HG02571 (cell line): ENCODE results near the gene SFMBT1.
A peak's percentile ranks its signal among the peaks of the same experiment; 100 is the strongest.

Experiments used
- ATAC-seq: cut with Tn5 transposase; IDR thresholded peaks from one replicate; pipeline ENCODE4 v1.9.1; 2021; ENCODE audit warnings: mild to moderate bottlenecking, moderate library complexity; ENCODE audit not compliant: unreplicated experiment

SFMBT1 gene

DNA sequence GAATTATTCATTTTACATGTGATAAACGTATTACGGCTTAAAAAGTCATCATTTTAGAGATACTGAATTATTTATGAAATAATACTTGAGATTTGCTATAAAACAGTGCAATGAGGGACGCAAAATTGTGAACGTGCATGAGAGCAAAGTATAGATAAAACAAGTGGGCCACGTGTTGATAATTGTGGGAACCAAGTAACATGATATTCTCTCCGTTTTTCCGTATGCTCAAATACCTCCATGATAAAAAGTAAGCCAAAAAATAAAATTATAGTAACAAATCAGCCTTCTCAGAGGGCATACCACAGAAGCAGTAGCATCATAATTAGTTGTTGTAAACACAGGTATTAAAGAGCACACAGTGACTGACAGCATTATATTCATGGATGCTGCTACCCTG lies 42.6 kb downstream of the SFMBT1 start:
- ATAC-seq, result no peak

DNA sequence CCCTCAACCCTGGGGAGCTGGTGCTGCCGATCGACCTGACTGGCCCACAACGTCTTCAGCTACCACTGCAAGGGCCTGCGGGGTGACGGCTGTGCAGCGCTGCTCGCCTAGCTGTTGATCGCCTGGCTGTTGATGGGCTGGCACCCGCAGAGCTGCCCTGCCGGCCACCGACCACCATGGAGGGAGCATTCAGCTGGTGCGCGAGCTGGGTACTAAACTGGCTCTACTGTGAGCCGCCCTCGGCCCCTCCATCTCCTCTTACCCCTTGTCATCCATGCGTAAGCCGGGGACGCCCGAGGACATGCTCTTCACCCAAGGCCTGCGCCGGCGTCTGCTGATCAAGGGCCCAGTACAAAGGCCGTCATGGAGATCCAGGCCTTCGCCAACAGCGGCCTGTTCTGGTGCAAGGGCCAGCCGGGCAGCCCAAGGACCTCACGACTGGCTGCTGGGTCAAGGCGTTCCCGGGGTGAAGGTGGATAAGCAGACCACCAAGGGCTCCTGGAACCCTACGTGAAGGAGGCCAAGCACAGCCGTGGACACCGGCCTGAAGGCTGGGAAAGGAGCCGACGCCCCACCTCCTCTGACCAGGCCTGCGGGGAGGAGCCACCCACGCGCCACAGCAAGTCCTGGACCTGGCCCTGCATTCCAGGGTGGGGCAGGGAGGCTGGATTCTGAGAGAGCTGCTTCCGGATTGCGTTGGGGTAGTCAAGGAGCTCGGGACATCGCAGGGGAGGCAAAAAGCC lies 46.9 kb downstream of the SFMBT1 start:
- ATAC-seq, result no peak

- ATAC-seq, result no peak
These were observed 55.2 kb downstream of the SFMBT1 start for GRCh38 chr3:52990637-52991036.

GRCh38 chr3:52986938-52987337 lies 58.9 kb downstream of the SFMBT1 start:
- no peak for ATAC-seq

DNA sequence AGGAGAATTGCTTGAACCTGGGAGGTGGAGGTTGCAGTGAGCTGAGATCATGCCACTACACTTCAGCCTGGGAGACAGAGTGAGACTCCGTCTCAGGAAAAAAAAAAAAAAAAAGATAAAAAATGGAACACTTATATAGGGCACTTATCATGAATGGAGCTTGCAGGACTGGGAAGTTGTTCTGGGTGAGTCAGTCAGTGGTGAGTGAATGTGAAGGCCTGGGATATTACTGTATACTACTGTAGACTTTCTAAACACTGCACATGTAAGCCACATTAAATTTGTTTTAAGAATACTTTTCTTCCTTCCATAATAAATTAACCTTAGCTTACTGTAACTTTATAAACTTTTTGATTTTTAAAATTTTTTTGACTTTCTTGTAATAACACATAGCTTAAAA lies 59.8 kb downstream of the SFMBT1 start:
- ATAC-seq, result no peak

GRCh38 chr3:52983828-52984227 lies 62.0 kb downstream of the SFMBT1 start:
- ATAC-seq, result peak; percentile 6

DNA sequence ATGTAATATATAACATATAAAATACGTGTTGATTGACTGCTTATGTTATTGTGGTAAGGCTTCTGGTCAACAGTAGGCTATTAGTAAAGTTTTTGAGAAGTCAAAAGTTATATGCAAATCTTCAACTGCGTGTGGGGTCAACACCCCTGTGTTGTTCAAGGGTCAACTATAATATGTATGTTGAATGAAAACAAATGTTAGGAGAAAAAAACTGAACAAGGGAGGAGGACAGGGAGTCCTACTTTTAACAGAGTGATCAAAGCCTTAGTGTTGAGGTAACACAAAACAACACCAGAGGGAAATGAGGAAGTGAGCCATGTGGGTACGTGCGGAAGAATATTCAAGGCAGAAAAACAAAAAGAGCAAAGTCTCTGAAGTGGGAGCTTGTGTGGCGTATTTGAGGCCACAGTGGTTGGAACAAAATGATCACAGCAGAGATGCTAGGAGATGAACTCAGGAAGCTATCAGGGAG lies 62.5 kb downstream of the SFMBT1 start:
- ATAC-seq, result peak; percentile 79

DNA sequence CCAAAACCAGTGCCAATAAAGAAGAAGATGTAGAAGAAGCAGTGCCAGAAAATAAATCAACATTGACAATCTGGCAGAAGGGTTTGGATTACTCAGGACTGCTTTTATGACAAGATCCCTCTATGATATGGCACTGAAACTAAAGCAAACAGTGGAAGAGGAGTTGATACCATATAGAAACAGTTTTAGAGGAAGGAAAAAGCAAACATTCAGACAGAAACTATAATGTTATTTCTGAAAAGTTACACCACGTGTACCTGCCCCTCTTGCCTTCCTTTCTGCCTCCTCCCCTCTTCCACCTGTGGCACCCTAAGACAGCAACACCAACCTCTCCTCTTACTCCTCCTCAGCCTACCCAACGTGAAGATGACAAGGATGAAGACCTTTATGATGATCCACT lies 63.0 kb downstream of the SFMBT1 start:
- no peak for ATAC-seq

- ATAC-seq, result no peak
These were observed 66.5 kb downstream of the SFMBT1 start for GRCh38 chr3:52979190-52979983.

- ATAC-seq, result no peak
These were observed 67.6 kb downstream of the SFMBT1 start for GRCh38 chr3:52978109-52978754.

DNA sequence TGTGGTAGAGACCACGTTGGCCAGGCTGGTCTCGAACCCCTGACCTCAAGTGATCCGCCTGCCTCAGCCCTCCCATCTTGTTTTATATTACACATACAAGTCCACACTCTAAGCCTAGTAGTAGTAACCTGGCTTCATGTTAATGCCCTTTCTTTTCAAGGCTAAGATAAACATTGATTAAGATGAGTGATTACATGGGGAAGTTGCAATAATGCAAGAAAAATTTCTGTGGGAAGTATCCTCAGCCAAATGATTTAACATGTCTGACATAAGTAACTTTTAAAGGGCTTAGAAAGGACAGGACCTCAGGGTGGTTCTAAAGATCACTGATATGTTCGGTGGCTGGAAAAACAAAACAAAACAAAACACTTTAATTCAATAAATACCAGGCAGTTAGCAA lies 72.1 kb downstream of the SFMBT1 start:
- ATAC-seq, result no peak

GRCh38 chr3:52971895-52972294 lies 74.0 kb downstream of the SFMBT1 start:
- ATAC-seq, result no peak

DNA sequence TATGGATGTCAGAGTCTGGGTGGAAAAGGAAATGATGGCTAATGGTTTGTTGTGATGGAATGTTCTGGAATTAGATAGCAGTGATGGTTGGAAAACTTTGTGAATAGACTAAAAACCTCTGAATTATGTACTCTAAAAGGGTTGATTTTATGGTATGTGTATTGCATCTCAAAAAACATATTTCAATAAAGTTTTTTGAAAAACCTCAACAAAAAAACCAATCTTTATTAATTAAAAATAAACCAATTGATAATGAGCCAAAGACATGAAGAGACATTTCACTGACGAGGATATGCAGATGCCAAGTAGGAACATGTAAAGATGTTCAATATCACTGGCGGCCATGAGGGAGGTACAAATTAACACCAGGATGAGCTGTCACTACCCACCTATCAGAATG lies 78.5 kb downstream of the SFMBT1 start:
- ATAC-seq, result no peak

GRCh38 chr3:52962160-52962559 lies 83.7 kb downstream of the SFMBT1 start:
- no peak for ATAC-seq

DNA sequence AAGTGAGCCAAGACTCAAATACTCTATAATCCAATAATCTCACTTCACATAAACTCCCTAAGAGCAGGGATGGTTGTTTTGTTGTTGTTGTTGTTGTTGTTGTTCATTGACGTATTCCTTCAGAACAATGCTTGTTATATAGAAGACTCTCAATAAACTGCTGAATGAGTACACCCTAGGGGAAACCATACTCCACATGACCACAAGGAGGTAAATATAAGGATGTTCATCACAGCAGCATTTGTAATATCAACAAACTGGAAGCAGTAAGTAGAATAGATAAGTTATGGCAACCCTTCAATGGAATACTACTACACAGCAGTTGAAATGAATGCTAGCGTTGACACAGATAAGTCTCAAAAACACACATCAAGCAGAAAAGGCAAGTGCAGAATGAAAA lies 86.1 kb downstream of the SFMBT1 start:
- ATAC-seq, result no peak

DNA sequence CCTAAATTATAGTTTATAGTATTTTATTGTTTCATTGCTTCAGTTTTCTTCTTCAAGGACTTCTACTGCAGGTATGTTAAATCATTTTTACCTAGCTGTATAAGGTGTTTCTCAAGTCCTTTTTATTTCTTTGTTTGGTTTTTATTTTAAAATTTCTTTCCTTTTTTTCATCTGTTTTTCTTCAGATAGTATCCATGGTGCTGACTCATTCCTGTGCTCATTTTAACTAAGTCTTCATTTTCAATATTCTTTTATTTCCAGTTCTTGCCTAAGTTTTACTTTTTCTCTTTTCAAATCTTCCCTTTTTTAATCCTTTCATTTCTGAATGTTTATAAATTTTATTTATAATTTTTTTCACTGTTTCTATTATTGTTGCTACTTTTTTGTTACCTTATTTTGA lies 106.3 kb downstream of the SFMBT1 start:
- ATAC-seq, result no peak

DNA sequence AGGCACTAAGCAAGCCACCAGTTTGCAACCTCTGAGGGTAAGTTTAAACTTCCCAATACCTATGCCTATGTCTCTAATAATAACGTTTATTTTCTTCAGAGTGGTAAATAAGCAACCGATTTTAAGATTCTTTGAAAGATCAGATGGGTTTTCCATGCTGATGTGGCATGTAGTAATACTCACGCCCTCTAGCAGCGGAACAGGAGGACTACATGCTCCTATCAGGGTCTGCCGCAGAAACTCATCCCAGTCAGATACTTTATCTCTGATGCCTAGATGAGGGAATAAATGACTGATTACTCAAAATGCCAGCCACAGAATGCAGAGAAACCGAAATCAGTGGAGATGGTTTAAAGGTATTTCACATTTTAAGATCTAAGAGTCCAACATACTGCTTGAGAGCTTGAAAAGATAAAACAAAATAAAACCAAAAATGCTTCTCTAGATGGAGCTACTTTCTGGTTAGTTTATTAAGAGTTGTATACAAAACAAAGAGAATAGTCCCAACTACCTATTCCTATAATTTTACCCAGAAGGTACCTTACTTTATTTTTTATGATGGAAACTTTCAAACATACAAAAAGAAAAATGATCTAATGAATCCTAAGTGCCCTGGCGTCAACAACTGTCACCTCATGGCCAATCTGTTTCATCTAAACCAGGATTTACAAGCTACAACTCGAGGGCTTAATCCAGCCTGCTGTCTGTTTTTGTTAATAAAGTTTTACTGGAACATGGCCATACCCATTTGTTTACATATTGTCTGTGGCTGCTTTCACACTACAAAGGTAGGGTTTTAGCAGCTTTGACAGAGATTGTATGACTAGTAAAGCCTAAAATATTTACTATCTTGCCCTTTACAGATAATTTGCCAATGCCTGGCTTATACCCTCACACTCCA lies 111.0 kb downstream of the SFMBT1 start:
- ATAC-seq, result no peak

GRCh38 chr3:52931889-52932288 lies 114.0 kb downstream of the SFMBT1 start:
- no peak for ATAC-seq

DNA sequence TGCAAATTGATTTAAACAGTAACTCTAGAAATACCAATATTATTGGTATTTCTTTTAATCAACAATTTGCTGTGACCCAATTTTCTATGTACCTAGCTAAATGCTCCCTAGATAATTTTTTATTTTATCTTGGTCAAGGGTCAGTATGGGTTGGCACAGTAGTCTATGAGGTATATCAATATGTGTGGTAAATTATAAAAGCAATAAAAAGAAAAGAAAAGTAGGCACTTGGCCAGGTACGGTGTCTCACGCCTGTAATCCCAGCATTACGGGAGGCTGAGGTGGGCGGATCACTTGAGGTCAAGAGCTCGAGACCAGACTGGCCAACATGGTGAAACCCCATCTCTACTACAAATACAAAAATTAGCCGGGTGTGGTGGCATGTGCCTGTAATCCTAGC lies 114.5 kb downstream of the SFMBT1 start:
- no peak for ATAC-seq

- no peak for ATAC-seq
These were observed 115.1 kb downstream of the SFMBT1 start for GRCh38 chr3:52930748-52931147.

DNA sequence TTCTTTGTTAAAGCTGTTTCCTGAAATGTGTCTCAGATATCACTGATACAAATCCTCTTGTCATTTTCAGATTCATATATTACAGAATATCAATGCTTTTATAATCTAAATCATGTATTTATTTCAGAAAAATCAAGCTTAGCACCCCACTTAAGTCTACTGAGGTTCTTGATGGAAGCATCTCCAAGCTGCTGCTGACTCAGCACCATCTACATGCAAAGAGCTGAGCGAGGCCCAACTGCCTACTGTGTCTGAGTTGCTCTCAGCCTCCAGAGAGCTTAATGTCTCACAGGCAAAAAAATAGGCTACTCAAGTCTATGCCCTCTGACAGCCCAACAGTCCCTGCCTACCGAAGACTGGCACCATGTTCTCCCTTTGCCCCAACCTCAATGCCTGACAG lies 119.3 kb downstream of the SFMBT1 start:
- ATAC-seq, result no peak
